Activated T-helper 1 cell treated with anti-CD3 and anti-CD28 coated beads, Interleukin-2, amount 50 U/mL, for 16 hours (primary cell): Measurements from ENCODE around the gene ELMO1.

Source experiments
- DNase-seq, 2 donors: peaks; one replicate each; pipeline ENCODE4 v3.0.0-alpha.2; 2020; ENCODE audit warnings: low read depth in 1 of 2, low spot score in 1 of 2

Gene ELMO1

DNA sequence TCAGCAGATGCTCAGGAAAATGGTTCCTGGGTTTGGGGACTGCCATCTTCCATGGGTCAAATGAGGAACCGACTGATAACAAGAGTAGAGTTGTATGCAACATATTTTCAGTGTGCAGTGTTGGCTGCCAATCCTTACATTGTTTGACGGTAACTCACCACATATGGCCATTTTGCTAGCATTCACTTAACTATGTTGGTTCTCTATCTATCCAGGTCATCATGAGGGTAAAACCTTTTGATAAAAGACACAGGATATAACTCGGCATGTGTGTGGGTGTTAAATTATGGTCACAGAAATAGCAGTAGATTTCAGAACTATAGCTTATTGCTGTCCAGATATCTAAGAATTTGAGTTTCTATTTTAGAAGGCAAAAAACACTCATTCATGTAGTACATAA lies 583.6 kb downstream of the ELMO1 start:
- no peak for DNase-seq

DNA sequence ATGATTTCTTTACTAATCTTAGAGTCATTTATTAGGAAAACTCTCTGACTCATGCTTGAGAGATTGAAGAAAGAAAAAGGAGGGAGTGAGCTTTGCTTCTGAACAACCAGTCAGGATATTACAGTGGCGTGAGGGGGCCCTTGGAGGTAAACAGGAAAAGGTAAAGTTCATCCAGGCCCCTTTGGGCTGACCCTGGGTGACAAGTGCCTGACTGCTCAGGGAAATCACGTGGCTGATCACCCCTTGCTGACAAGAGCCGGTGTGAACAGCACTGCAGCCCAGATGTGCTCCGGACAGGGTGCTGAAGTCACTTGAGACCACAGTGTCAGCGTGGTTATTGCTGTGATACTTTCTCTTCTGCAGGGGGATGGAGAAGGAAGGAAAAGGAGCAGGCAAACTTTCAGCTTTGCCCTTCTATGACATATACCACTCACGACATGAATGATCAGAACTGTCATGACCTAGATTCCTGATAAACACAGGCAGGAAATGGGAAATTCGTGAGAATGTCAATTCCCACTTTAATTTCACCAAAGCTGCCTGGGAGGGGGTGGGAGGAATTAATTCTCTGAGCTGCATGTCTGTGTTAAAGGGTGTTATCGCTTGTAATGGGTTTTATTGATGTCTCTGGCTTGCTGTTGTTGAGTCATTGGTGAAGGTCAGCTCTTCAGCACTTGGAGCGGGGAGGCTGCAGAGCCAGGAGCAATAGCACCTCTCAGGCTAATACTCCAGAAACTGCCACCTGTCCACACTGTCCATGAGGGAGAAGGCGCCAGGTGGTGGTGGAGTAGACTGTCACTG lies 584.6 kb downstream of the ELMO1 start:
- no peak for DNase-seq

DNA sequence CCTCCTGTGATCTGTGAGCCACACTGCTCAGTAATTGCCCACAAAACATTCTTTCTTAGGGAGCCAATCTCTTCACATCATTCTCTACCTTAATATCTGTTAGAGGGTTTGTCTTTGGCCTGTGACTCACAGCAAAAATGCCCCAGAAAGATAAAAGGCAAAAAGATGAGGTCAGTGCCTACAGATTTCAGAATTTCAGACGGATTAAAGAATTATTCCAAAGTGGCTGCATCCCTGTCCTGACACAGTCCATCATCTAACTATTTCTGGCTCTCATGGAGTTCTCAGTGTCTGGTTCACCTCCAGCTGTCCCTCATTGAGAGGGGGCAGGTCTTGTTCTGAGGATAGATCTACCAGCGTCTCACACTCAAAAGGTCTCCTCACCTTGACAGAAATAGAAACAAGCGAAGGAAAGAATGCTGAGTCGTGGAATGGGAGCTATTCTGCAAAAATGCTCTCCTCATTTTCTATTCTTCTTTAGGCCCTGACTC lies 585.8 kb downstream of the ELMO1 start:
- no peak for DNase-seq

DNA sequence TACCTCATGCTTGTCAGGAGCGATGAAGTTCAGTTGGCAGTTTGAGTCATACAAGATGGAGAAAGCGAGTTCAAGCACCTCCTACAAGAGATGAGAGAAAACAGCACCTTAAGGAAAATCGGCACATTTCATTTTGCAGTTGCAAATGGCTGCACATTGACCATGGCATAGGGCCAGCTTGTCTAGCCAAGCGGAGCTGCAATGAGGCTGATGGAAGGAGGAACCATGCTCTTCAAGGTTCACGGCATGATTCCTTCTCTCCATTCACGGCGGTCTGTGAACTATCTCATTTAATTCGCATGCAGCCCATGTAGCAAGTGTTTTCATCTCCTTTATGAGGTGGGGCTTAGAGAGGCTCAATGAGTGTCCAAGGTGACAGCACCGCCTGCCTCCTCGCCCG lies 587.0 kb downstream of the ELMO1 start:
- DNase-seq, result no peak

DNA sequence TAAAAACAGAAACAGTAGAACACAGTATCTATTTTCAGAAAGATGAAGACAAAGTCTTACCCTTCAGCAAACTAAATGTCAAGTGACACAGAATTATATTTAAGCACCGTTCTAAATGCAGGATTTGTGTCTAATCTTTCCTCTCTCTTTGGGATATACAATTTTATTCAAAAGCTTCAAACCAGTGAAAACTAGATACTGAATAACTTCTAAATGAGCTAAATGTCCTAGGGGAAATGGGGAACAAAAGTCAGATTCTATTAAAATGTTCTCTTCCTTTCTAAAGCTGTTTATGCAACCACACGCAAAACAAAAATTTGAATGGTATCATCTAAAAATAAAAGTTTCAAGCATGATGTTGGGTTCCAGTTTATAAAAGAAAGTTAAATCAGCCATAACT lies 588.0 kb downstream of the ELMO1 start:
- no peak for DNase-seq

DNA sequence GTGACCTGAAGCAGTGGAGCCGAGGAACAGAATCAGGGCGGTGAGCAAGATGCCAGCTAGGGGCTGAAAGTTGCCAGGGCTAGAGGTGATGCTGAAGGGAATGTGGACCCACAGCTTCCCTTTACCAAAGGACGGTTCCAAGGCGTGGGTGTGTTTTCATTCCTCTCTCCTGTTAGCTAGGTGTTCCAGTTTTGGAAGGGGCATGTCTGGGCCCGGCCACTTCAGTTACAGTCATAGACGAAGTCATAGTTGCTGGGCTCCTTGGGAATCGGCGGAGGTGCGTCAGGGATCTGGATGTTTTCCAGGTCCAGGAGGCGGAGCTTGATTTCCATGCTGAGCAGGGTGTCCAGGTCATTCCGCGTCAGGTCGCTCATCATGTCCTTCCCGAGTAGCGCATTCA lies 593.3 kb downstream of the ELMO1 start:
- no peak for DNase-seq

DNA sequence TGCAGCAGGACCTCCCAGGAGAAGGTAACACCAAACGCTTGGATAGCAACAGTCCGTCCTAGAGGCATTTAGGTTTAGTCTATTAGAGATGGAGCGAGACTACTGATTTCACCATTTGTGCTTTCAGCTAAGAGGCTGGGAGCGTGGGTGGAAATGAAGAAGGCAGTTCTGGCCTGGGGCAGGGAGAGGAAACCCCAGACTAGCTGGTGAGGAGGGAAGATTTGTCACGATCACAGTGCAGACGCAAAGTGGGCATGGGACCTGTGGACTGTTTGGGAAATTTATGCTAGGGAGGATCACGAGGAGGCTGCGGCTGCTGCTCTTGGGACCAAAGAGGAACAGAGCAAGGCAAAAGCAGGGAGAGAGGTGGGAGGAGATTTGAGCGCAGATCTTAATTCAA lies 594.0 kb downstream of the ELMO1 start:
- no peak for DNase-seq

DNA sequence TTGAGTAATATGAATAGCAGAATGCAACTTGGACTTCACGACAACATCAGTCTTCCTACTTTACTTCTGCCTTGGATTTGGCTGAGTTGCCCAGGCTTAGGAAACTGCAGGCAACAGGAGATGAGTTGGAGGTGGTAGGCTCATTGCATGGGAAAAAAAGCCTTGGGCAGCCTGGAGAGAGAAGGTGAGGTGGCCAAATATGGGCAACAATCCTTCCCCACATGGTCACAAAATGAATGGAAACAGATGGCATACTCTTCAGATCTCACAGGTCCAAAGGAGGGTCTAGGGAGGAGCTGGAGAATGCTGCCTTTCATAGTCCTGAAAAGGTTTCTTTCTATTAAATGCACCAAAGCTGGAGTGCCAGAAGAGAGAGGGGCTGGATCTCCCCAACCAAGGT lies 595.7 kb downstream of the ELMO1 start:
- DNase-seq, result no peak

DNA sequence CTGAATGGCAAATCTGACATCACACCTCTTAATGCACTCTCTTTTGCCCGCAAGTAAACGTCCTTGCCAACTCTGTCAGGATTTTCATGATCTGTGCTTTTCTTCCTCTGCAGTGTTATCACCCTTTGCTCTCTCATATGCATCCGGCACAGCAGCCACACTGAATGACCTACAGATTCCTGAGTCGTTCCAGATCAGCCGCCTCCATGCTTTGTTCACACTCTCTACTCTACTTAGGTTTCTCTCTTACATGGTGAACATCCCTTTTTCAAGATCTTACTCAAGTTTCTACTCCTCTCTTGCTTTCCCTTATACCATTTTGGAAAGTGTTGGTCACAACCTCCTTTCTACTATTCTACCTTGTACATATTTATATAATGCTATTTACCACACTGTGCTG lies 596.6 kb downstream of the ELMO1 start:
- no peak for DNase-seq

DNA sequence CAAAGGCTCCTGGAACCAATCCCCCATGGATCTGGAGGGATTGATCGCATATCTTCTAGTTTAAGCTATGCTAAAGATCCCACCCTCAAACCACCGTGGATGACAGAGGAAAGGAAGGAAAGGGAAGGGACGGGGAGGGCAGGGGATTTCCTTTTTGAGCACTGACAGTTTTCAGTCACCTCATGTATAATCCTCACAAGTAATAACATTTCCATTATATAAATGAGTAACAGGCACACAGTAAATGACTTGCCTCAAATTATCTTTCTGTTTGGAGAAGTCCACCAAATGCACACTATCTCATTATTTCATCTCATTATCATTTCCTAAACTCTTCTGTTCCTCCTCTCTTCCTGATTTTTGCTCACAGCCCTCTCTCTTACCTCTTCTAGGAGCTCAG lies 597.3 kb downstream of the ELMO1 start:
- DNase-seq, result no peak

DNA sequence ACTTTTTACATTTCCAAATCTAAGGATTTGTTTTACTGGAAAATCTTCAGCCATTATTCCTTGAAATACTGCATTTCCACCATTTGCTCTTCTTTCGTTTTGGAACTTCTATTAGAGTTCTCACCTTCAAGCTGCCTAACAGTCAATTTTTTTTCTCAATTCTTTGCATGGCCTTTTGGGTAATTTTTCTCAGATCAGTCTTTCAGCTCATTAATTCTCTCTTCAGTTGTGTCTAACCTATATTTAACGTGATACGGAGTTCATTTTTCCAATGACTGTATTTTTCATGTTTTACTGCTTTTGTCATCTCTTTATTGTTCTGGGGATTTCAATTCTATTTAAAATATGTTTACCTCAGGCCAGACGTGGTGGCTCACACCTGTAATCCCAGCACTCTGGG lies 600.7 kb downstream of the ELMO1 start:
- no peak for DNase-seq

DNA sequence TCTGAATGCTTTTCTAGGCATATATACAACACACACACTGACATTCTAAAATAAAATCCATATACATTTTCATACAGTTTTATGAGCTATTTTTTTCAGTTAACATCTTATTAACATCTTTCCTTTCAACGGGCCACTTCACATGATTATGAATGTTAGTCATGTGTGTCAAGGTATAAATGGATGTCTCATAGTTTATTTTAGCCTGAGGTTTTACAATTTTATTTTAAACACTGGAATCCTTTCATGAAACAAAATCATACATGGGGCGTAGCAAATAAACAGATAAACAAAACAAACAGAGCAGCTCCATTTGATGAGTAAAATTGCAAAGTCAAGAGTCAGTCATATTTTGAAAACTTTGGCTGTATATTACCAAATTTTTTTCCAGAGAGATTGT lies 604.3 kb downstream of the ELMO1 start:
- no peak for DNase-seq

DNA sequence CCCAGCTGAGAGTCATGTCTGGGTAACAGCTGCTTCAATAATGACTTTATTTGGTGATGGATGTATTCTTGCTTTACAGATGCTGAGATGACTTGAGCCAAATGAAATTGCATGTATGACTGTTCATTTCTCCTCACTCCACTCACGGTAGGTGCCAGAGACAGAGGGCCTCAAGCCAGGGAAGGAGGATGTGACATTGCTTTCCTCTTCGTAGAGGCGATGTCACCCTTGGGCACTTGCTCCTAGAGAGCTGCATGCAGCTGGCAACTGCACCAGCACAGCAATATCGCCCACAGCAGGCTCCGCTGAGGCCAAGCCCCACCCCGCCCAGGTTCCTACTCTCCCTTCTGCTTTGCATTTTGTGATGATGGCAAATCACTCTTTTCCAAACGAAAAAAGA lies 607.8 kb downstream of the ELMO1 start:
- no peak for DNase-seq

DNA sequence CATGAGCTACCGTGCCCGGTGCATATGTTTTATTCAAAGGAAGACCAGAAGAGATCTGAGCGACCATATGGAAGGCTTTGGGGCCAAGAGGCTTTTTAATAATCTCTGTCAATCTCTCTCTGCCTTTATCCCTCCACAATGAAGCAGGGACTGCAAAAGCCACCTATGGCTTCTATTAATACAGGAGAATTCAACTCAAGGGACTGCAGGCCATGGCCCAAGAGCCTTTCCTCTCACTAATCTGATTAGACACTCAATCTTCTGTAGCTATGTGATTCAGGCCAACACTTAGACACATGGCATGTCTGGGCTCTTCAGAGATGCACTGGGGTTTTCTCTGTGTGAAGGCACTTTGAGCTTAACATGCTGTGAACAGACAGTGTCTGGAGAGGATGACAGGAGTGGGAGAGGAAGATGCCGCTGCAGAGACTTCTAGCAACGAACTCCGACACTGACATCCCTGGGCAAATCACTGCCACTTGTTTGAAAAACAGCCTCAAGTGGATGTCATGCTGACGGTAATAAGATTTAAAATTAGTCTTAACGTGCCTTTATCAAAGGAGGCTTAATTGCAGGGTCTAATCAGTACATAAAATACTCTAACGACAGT lies 609.9 kb downstream of the ELMO1 start:
- DNase-seq, result no peak

DNA sequence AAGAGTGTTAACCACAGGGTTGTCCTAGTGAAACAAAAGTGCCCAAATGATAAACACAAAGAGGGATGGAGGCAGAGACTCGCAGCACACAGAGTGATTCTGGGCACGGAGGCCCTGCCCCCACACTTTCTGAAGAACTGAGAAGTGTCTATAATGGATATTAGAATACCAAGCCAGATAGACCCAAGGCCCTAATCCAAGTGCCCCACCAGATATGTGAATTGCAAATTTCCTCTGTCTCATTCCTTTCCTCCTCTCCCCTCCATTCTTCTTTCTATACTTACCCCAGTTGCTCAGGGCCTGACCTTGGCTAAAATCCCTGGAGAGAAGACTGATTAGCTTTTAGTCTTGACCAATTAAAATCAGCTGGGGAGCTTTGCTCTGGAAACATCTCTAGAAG lies 617.6 kb downstream of the ELMO1 start:
- no peak for DNase-seq

DNA sequence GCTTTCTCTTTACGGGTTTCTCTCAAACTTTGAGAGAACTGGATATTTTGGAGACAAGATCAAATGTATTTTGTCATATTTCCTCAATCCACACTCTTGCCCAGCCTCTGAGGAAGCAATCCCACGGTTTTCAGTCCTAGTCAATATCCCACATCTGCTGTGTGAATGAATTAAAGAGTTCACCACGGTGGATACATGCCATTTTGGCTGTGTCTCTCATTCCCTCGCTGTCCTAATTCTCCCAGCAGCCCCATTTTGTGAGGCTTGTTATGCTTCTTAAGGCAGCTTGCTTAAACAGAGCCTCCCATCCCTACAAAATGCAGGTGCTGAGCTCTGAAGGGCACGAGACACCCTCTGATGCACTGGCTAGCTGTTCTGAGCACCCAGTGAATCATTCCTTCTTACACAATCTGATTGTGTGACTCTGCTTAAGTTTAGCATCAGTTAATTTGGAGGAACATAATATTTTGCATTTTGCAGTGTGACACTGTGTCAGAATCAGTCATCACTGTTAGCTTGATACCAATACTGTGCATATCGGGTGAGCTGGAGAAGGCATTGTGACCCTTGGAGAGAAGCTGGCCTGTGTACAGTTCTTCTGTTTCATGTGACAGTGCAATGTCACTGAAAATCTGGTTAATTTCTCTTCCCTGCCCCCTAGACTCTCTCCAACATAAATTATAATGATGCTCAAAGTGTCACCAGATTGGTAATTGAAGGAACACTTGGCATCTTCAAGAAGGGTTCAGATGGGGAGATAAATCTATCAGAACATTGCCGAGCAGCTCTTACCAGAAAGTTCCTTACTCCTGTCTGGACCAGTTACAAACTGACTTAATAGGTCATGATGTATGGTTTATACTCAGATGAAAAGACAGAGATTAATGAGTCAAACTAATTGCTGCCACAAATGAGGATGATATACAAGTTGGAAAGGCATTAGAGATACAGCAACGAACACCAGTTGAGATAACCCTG lies 620.6 kb downstream of the ELMO1 start:
- no peak for DNase-seq

DNA sequence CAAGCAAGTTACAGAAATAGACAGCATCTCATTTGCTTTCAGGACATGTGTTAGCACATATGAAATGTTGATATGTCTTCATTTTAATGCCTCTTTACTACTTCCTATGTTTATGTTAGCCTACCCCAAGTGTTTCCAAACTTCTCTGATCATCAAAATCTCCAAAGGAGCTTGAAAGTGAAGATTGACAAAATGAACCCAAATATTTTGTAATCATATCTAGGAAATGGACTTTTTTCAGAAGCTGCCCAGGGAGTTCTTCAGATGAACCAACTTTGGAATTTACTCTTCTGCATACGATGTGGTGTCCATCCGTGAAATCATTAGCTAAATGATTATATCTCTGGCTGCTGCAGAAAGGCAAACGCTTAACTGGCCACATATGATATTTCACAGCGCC lies 623.2 kb downstream of the ELMO1 start:
- no peak for DNase-seq

DNA sequence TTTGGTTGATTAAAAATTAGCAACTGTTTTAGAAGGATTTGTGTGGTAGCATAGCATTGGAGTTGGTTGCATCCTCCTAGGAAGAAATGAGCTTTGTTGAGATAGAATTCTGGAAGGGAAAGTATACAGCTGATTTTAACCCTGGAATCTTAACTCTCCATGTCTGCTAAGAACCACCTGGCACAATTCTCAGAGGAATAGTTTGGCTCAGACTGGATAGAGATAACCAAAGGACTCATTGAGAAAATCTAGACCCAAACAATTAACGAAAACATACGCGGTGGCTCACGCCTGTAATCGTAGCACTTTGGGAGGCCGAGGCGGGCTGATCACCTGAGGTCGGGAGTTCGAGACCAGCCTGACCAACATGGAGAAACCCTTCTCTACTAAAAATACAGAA lies 625.3 kb downstream of the ELMO1 start:
- no peak for DNase-seq

DNA sequence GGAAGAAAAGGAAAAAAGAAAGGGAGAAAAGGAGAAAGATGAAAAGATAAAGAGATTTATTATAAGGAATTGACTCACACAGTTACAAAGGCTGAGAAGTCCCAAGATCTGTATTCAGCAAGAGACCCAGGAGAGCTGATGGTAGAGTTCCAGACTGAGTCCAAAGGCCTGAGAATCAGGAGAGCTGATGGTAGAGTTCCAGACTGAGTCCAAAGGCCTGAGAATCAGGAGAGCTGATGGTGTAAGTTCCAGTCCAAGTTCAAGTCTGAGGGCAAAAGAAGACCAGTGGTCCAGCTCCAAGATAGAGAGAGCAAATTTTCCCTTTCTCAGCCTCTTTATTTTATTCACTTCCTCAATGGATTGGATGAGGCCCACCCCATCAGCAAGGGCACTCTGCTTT lies 627.0 kb downstream of the ELMO1 start:
- no peak for DNase-seq

DNA sequence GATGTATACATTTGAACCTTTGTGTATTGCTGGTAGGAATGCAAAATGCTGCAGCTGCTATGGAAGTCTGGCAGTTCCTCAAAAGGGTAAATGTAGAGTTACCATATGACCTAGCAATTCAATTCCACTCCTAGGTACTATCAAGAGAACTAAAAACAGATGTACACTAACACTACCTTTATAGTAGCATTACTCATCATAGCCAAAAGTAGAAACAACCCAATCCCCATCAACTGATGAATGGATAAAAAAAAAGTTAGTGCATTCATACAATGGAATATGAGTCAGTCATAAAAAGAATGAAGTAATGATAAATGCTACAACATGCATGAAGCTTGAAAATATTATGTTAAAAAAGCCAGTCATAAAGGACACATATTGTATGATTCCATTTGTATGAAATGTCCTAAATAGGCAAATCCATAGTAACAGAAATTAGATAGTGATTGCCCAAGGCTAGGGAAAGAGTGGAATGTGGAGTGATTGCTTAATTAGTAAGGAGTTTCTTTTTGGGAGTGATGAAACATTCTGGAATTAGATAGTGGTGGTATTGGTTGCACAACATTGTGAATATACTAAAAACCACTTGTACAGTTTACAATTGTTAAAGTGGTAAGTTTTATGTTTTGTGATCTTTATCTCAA lies 628.0 kb downstream of the ELMO1 start:
- DNase-seq, result no peak

DNA sequence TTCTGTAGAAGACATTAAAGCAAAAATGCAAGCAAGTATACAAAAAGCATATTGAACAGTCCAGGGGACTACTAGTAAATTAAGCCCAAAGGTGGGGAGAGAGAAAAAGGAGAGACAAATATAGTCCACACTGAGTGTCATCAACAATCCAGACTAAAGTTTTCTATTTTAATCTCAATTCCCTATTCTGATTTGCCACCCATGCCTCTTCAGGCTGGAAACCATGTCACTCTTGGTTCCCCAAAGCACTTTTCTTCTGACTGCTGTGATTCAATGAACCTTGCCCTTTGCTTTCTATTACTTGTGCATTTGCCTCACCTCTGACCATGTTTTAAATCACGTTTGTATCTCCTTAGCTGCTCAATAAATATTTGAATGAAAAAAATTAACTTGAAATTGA lies 629.0 kb downstream of the ELMO1 start:
- DNase-seq, result no peak
